ENCODE measurements around the gene KCNA10.

DNA sequence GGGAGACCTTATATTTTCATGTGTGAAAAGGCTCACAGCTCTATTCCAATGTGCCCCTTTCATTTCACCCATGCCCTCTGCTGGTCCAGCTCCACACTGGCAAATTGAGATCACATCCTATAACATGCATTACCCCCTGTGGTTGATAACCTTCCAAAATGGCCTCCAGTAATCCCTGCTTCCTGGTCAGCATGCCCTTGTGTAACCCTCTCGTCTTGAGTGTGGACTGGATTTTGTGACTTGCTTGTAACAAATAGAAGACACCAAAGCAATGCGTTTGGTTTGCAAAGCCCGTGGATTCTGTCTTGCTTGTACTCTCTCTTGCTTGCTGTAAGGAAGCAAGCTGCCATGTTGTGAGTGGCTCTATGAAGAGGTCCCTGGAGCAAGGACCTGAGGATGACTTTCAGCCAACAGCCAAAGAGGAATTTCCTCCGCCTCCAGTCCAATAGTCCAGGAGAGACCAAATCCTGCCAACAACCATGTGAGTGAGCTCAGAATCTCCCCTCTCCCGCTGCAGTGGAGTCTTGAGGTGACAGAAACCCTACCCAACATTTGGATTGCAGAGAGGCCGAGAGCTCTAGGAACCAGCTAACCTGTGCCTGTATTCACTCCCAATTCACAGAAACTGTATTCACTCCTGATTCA lies 17.4 kb downstream of the KCNA10 start:
- TF ChIP-seq EZH2 (optimal IDR thresholded peaks at IDR 0.05; ENCODE audit: low read depth, low read length) (no peak), EZH2phosphoT487 (IDR thresholded peaks at IDR 0.05; ENCODE audit: low read length) (no peak)
- TF ChIP-seq, protein P1, sequence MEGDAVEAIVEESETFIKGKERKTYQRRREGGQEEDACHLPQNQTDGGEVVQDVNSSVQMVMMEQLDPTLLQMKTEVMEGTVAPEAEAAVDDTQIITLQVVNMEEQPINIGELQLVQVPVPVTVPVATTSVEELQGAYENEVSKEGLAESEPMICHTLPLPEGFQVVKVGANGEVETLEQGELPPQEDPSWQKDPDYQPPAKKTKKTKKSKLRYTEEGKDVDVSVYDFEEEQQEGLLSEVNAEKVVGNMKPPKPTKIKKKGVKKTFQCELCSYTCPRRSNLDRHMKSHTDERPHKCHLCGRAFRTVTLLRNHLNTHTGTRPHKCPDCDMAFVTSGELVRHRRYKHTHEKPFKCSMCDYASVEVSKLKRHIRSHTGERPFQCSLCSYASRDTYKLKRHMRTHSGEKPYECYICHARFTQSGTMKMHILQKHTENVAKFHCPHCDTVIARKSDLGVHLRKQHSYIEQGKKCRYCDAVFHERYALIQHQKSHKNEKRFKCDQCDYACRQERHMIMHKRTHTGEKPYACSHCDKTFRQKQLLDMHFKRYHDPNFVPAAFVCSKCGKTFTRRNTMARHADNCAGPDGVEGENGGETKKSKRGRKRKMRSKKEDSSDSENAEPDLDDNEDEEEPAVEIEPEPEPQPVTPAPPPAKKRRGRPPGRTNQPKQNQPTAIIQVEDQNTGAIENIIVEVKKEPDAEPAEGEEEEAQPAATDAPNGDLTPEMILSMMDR (IDR thresholded peaks at IDR 0.05; ENCODE audit: low read length): no peak

All from MM.1S (cell line).